Immature natural killer cell (primary cell): ENCODE results near the gene FARP2. TPM values are rescaled to one million over a fixed set of nuclear protein-coding genes. Genes with fewer than 3 reads are reported as not detected.
"Not testable (repeated sequence)": the region's sequence is repeated elsewhere in the genome, so short reads cannot be mapped to it uniquely, and the experiment has no call there.

ENCODE experiments used
- DNase-seq, 3 donors: peaks; one replicate each; pipeline ENCODE4 v3.0.0; 2022; ENCODE audit warnings: mixed read lengths in 1 of 3
- H3K27ac Mint-ChIP-seq, 6 donors: one replicate each; pipeline ENCODE4 v1.8.0; 2020; ENCODE audit warnings: mixed read lengths in 6 of 6, mild to moderate bottlenecking in 5 of 6, inconsistent platforms in 4 of 6, moderate library complexity in 3 of 6
- H3K27me3 Mint-ChIP-seq, 3 donors: one replicate each; pipeline ENCODE4 v1.8.0; 2020 to 2021; ENCODE audit warnings: low read depth in 3 of 3, mild to moderate bottlenecking in 3 of 3, mixed read lengths in 3 of 3, moderate library complexity in 3 of 3, inconsistent platforms in 1 of 3
- H3K36me3 Mint-ChIP-seq, 3 donors: one replicate each; pipeline ENCODE4 v1.8.0; 2020; ENCODE audit warnings: mixed read lengths in 3 of 3, inconsistent platforms in 2 of 3, mild to moderate bottlenecking in 2 of 3
- H3K4me1 Mint-ChIP-seq, 2 donors: one replicate each; pipeline ENCODE4 v1.8.0; 2020; ENCODE audit warnings: inconsistent platforms in 2 of 2, mild to moderate bottlenecking in 2 of 2, mixed read lengths in 2 of 2, moderate library complexity in 1 of 2
- H3K4me3 Mint-ChIP-seq, 5 donors: one replicate each; pipeline ENCODE4 v1.8.0; 2020; ENCODE audit warnings: mild to moderate bottlenecking in 5 of 5, mixed read lengths in 5 of 5, inconsistent platforms in 3 of 5, moderate library complexity in 3 of 5
- H3K9me3 Mint-ChIP-seq, 6 donors: one replicate each; pipeline ENCODE4 v1.8.0; 2020; ENCODE audit warnings: mild to moderate bottlenecking in 6 of 6, mixed read lengths in 6 of 6, inconsistent platforms in 4 of 6, moderate library complexity in 3 of 6
- polyA plus RNA-seq, 3 donors: library from polyadenylated mRNA; unstranded; fragments of 300-500 nt; fragmentation: Illumina TruSeq; gene quantifications; one replicate each; pipeline ENCODE4 v1.2.3, GENCODE V29; 2021

FARP2 gene
- polyA plus RNA-seq, 3 donors from 2014 or later: 5.3 to 8.3 (median 8.2) TPM

GRCh38 chr2:241315879-241316631 lies 40.0 kb upstream of the FARP2 start, which contains the start of gene SEPTIN2:
SEPTIN2 (plus strand) TSS chr2:241315925; CDS start chr2:241324233, 8,308 bp downstream.
- peak; percentile 86 to 89 (median 88) for DNase-seq
- Mint-ChIP-seq H3K9me3 (no peaks in the 10 kb centered on the region), H3K4me3 (peak within 1 kb of the TSS; percentile 95 to 100 (median 98)), H3K36me3 (peaks cover 0 to 4% (median 0%) of the 10 kb centered on the region in 3 donors), H3K4me1 (peaks cover 72 to 73% of the 10 kb centered on the region in 2 donors), H3K27me3 (peaks cover 14 to 22% (median 15%) of the 10 kb centered on the region in 3 donors), H3K27ac (peak within 1 kb of the TSS; percentile 96 to 100 (median 99))

DNA sequence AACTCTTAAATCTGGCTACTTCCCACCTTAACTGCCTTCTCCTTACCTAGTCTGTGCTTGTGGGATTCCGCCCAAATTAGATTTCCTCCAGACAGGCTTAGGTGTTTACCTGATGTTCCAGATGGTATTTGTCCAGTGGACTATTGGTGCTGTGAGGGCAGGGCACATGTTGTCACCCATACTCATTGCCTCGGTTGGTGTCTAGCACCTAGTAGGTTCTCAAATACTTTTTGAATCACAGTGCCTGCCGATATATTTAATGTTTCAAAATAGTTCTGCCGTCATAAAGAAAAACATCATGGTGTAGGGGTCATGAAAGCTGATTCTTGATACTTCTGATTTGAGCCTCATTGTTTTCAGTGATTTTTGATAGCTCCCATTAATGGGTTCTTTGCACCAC lies 39.3 kb upstream of the FARP2 start:
- H3K27me3 Mint-ChIP-seq: peaks cover 14 to 22% (median 15%) of the 10 kb centered on the region in 3 donors
- no peaks in the 10 kb centered on the region for H3K9me3 Mint-ChIP-seq
- H3K4me1 Mint-ChIP-seq: peaks cover 73% of the 10 kb centered on the region in 2 donors
- H3K4me3 Mint-ChIP-seq: peak overlapping the region; percentile 95 to 100 (median 98)
- DNase-seq: no peak
- peak overlapping the region; percentile 96 to 100 (median 99) for H3K27ac Mint-ChIP-seq
- H3K36me3 Mint-ChIP-seq: peaks cover 0 to 4% (median 0%) of the 10 kb centered on the region in 3 donors

DNA sequence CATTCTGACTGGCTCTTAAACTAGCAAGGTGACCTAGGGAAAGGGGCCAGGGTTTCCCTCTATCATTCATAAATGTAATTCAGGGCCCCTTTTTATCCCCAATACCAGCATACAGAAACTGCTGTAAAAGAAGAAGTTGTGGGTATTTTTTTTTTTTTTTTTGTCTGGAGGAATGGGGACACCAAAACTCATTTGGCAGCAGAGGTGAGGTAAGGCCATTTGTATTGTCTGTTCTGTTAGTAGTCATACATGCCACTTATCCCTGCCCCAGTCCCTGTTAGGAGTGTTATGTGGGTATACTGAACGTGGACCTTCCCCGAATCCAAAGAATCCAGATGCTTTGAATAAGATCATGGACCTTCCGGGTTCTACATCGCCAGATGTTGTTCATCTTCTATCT lies 38.7 kb upstream of the FARP2 start:
- DNase-seq: no peak
- H3K9me3 Mint-ChIP-seq: no peaks in the 10 kb centered on the region
- H3K27ac Mint-ChIP-seq: peak overlapping the region; percentile 96 to 100 (median 99)
- peaks cover 74 to 75% of the 10 kb centered on the region in 2 donors for H3K4me1 Mint-ChIP-seq
- H3K36me3 Mint-ChIP-seq: peaks cover 0 to 4% (median 0%) of the 10 kb centered on the region in 3 donors
- H3K4me3 Mint-ChIP-seq: peak overlapping the region; percentile 95 to 100 (median 98)
- H3K27me3 Mint-ChIP-seq: peaks cover 14 to 22% (median 15%) of the 10 kb centered on the region in 3 donors

DNA sequence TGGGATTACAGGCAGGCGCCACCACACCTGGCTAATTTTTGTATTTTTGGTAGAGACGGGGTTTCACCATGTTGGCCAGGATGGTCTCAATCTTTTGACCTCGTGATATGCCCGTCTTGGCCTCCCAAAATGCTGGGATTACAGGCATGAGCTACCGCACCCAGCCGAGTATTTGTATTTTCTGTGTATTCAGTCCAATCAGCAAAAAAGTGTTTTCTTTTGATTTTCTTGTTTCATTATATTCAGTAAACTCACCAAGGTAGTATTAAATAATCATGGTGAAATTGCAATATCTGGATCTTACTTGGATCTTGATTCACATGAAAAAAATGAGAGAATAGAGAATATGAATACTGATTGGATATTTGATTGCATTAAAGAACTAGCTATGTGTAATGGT lies 37.3 kb upstream of the FARP2 start:
- H3K36me3 Mint-ChIP-seq: not testable (repeated sequence)
- H3K27ac Mint-ChIP-seq: peak overlapping the region; percentile 11 to 100 (median 60)
- H3K4me1 Mint-ChIP-seq: peaks cover 72 to 81% of the 10 kb centered on the region in 2 donors

DNA sequence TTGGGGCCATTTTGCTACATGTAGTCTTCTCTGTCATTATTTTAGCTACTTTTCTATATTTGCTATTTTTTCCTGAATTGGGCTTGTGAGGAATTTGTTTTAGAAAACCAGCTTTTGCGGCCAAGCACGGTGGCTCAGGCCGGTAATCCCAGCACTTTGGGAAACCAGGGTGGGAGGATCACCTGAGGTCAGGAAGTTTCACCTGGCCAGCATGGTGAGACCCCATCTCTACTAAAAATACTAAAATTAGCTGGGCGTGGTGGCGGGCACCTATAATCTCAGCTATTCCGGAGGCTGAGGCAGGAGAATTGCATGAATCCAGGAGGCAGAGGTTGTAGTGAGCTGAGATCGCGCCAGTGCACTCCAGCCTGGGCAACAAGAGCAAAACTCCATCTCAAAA lies 35.7 kb upstream of the FARP2 start:
- Mint-ChIP-seq H3K27me3 (peaks cover 10 to 14% (median 11%) of the 10 kb centered on the region in 3 donors), H3K9me3 (no peaks in the 10 kb centered on the region), H3K4me3 (peak overlapping the region in 1 of 5 donors; percentile 79), H3K36me3 (peaks cover 0 to 8% (median 0%) of the 10 kb centered on the region in 3 donors), H3K4me1 (peaks cover 76 to 89% of the 10 kb centered on the region in 2 donors), H3K27ac (peak overlapping the region in 5 of 6 donors; percentile 7 to 76 (median 71))
- no peak for DNase-seq

More for the DNA sequence above, 37.3 kb upstream of the FARP2 start:
- H3K9me3 Mint-ChIP-seq, DNase-seq: not testable (repeated sequence)
- Mint-ChIP-seq H3K27me3 (peaks cover 14 to 22% (median 15%) of the 10 kb centered on the region in 3 donors), H3K4me3 (peak overlapping the region in 2 of 5 donors; percentile 26 to 30)

DNA sequence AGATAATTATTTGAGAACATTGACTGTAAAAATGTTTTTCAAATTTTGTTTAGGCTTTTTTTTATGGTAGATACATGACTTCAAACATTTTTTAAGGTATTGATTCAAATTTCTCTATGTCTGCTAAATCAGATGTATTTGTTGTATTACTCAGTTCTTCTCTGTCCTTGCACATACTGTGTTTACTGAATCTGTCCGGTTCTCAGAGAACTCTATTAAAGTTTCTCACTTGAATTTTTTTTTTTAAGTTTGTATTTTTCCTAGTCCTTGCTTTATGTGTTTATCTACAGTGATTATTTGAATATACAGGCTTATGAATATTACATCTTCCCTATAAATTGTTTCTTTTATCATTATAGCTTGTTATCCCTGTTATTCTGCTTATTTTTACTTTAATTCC lies 35.1 kb upstream of the FARP2 start:
- Mint-ChIP-seq H3K36me3 (peaks cover 0 to 8% (median 0%) of the 10 kb centered on the region in 3 donors), H3K9me3 (no peaks in the 10 kb centered on the region), H3K27ac (peak overlapping the region; percentile 30 to 79 (median 60)), H3K27me3 (peaks cover 6 to 8% (median 7%) of the 10 kb centered on the region in 3 donors), H3K4me1 (peaks cover 76 to 90% of the 10 kb centered on the region in 2 donors), H3K4me3 (peak overlapping the region in 1 of 5 donors; percentile 14)
- DNase-seq: no peak

- no peak for DNase-seq
- H3K4me3 Mint-ChIP-seq: peak overlapping the region in 1 of 5 donors; percentile 8
- H3K4me1 Mint-ChIP-seq: peaks cover 69 to 83% of the 10 kb centered on the region in 2 donors
- H3K27ac Mint-ChIP-seq: peak overlapping the region in 5 of 6 donors; percentile 15 to 61 (median 20)
- H3K36me3 Mint-ChIP-seq: peaks cover 0 to 9% (median under 1%) of the 10 kb centered on the region in 3 donors
- H3K9me3 Mint-ChIP-seq: no peaks in the 10 kb centered on the region
- no peaks in the 10 kb centered on the region for H3K27me3 Mint-ChIP-seq
These were observed 34.2 kb upstream of the FARP2 start for GRCh38 chr2:241321886-241322285.

DNA sequence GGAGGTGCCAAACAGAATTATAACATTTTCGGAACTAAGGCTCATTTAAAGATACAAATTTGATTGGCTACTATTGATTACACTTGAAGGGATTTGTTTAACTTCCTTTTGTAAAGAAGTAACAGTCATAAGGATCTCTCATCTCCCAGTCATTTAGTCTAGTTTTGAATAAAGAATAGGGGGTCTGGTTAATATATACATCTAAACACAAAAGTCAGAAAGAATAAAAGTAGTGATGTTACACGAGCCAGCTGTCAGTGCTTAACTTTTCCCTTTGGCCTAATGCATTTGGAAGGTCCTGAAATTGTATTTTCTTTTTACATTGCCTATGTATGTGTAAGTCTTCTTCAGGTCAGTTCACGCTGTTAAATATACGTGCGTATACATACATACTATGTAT lies 32.3 kb upstream of the FARP2 start:
- H3K4me1 Mint-ChIP-seq: peaks cover 51 to 73% of the 10 kb centered on the region in 2 donors
- peaks cover 0 to 1% (median 0%) of the 10 kb centered on the region in 3 donors for H3K27me3 Mint-ChIP-seq
- no peak overlapping the region for H3K4me3 Mint-ChIP-seq
- DNase-seq: no peak
- H3K9me3 Mint-ChIP-seq: no peaks in the 10 kb centered on the region
- peak overlapping the region in 3 of 6 donors; percentile 30 to 55 (median 39) for H3K27ac Mint-ChIP-seq
- peaks cover 8 to 20% (median 11%) of the 10 kb centered on the region in 3 donors for H3K36me3 Mint-ChIP-seq

GRCh38 chr2:241324775-241325174 lies 31.3 kb upstream of the FARP2 start:
- no peak for DNase-seq
- Mint-ChIP-seq H3K9me3 (no peaks in the 10 kb centered on the region), H3K27ac (peak overlapping the region in 4 of 6 donors; percentile 9 to 42 (median 32)), H3K4me3 (no peak overlapping the region), H3K36me3 (peaks cover 8 to 25% (median 11%) of the 10 kb centered on the region in 3 donors), H3K4me1 (peaks cover 43 to 69% of the 10 kb centered on the region in 2 donors), H3K27me3 (peaks cover 0 to 1% (median 0%) of the 10 kb centered on the region in 3 donors)

DNA sequence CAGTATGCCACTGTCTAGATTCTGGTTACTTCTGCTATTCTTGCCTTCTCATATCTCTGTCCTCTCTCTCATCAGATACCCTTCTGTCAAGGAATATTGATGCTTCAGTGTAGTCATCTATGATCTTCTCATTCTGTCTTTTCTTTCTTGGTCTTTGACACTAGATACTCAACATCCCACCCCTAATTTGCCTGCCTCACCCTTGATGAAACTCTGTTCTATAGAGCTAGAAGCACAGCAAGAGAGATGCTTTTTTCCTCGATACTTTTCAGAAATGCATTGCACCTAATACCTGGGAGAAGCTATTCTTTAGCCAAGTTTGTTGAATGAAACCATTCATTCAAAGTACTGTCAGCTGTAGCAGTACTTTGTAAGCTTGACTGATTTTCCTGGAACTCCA lies 30.8 kb upstream of the FARP2 start:
- no peaks in the 10 kb centered on the region for H3K9me3 Mint-ChIP-seq
- H3K4me1 Mint-ChIP-seq: peaks cover 39 to 69% of the 10 kb centered on the region in 2 donors
- no peak overlapping the region for H3K4me3 Mint-ChIP-seq
- peaks cover 9 to 24% (median 11%) of the 10 kb centered on the region in 3 donors for H3K36me3 Mint-ChIP-seq
- H3K27me3 Mint-ChIP-seq: peaks cover 0 to 1% (median 0%) of the 10 kb centered on the region in 3 donors
- H3K27ac Mint-ChIP-seq: peak overlapping the region in 5 of 6 donors; percentile 7 to 70 (median 53)
- no peak for DNase-seq

GRCh38 chr2:241329669-241330615 lies 26.1 kb upstream of the FARP2 start:
- DNase-seq: no peak
- H3K27me3 Mint-ChIP-seq: peaks cover 0 to 1% (median 0%) of the 10 kb centered on the region in 3 donors
- peaks cover 11 to 37% (median 13%) of the 10 kb centered on the region in 3 donors for H3K36me3 Mint-ChIP-seq
- no peaks in the 10 kb centered on the region for H3K9me3 Mint-ChIP-seq
- no peak overlapping the region for H3K4me3 Mint-ChIP-seq
- peak overlapping the region in 3 of 6 donors; percentile 43 to 79 (median 70) for H3K27ac Mint-ChIP-seq
- H3K4me1 Mint-ChIP-seq: peaks cover 7 to 41% of the 10 kb centered on the region in 2 donors

- Mint-ChIP-seq H3K27ac (peak overlapping the region in 1 of 6 donors; percentile 38), H3K27me3 (peaks cover 0 to 1% (median 0%) of the 10 kb centered on the region in 3 donors), H3K4me3 (no peak overlapping the region), H3K36me3 (peaks cover 11 to 35% (median 13%) of the 10 kb centered on the region in 3 donors), H3K9me3 (no peaks in the 10 kb centered on the region), H3K4me1 (peaks cover 4 to 34% of the 10 kb centered on the region in 2 donors)
- DNase-seq: no peak
These were observed 25.5 kb upstream of the FARP2 start for GRCh38 chr2:241330616-241330981.

DNA sequence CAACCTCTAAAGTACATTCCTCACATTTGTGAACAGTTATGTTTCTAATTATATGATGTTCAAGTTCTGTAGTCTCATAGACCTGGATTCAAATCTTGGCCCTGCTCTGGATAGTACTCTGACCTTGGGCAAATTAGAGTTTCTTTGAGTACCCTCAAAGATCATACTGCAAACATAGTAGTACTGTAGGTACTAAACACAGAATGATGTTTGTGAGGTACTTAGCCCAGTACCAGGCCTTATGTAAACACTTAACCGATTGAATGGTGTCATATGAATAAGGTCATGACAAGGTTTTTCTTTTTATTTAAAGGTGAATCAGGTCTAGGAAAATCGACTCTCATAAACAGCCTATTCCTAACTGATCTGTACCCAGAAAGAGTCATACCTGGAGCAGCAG lies 21.3 kb upstream of the FARP2 start:
- Mint-ChIP-seq H3K27me3 (no peaks in the 10 kb centered on the region), H3K9me3 (no peaks in the 10 kb centered on the region), H3K27ac (peak overlapping the region in 1 of 6 donors; percentile 76), H3K4me3 (no peak overlapping the region), H3K4me1 (peaks cover 4 to 24% of the 10 kb centered on the region in 2 donors), H3K36me3 (peaks cover 0 to 37% (median 11%) of the 10 kb centered on the region in 3 donors)
- DNase-seq: no peak
